HepG2 (cell line): ENCODE measurements around the gene OGG1. TPM values are rescaled to one million over a fixed set of nuclear protein-coding genes. Genes with fewer than 3 reads are reported as not detected.

Experiments used
- ARID4A ChIP-seq: sonication (generic); formaldehyde crosslinking; IDR thresholded peaks from 2 replicates; pipeline ENCODE4 v1.5.0; 2020; ENCODE audit warnings: mild to moderate bottlenecking, missing genetic modification reagents, borderline replicate concordance
- CREB1 ChIP-seq, 2 experiments: fragments of 450-650 bp in 1 of 2; IDR thresholded peaks; 2 replicates each; pipeline ENCODE4 v1.6.1; 2016 to 2017; ENCODE audit warnings: control low read depth in 1 of 2, mild to moderate bottlenecking in 1 of 2, missing compliant biosample characterization in 1 of 2, missing genetic modification characterization in 1 of 2
- CREM ChIP-seq, 2 experiments: sonication (generic) in 1 of 2; formaldehyde crosslinking in 1 of 2; IDR thresholded peaks; 2 replicates each; pipeline versions ENCODE4 v1.4.0 to v1.6.1; 2016 to 2020; ENCODE audit warnings: antibody characterized with exemption in 1 of 2, mild to moderate bottlenecking in 1 of 2, missing genetic modification reagents in 1 of 2
- ETV6 ChIP-seq: sonication (generic); formaldehyde crosslinking; conservative IDR thresholded peaks from 2 replicates; pipeline ENCODE4 v1.4.0; 2020; ENCODE audit warnings: missing genetic modification reagents
- FOSL2 ChIP-seq: sonication (generic); formaldehyde crosslinking; IDR thresholded peaks from 2 replicates; pipeline ENCODE4 v1.4.0; 2020; ENCODE audit warnings: missing genetic modification reagents
- HIVEP1 ChIP-seq: sonication (generic); formaldehyde crosslinking; IDR thresholded peaks from 2 replicates; pipeline ENCODE4 v1.4.0; 2020; ENCODE audit warnings: mild to moderate bottlenecking, missing genetic modification reagents
- MED1 ChIP-seq: sonication (generic); formaldehyde crosslinking; IDR thresholded peaks from 2 replicates; pipeline ENCODE4 v1.4.0; 2020; ENCODE audit warnings: missing genetic modification reagents
- NONO ChIP-seq, 2 experiments: fragments of 450-650 bp in 1 of 2; sonication (generic) in 1 of 2; formaldehyde crosslinking in 1 of 2; IDR thresholded peaks in 1 of 2; conservative IDR thresholded peaks in 1 of 2; 2 replicates each; pipeline versions ENCODE4 v1.6.1 to v1.8.0; 2017 to 2022; ENCODE audit warnings: mild to moderate bottlenecking in 1 of 2, missing genetic modification reagents in 1 of 2, moderate library complexity in 1 of 2
- PBX3 ChIP-seq: sonication (generic); formaldehyde crosslinking; IDR thresholded peaks from 2 replicates; pipeline ENCODE4 v1.8.1; 2023; ENCODE audit warnings: missing genetic modification reagents, inconsistent platforms, borderline replicate concordance
- RBFOX2 ChIP-seq: fragments of 200-400 bp; formaldehyde crosslinking; IDR thresholded peaks from 2 replicates; pipeline ENCODE4 v1.6.1; 2017; ENCODE audit warnings: low read depth, mild to moderate bottlenecking, low read length
- UBTF ChIP-seq: sonication (generic); formaldehyde crosslinking; IDR thresholded peaks from 2 replicates; pipeline ENCODE4 v1.4.0; 2020; ENCODE audit warnings: mild to moderate bottlenecking, missing genetic modification reagents
- USF2 ChIP-seq, 2 experiments: sonication (generic) in 1 of 2; formaldehyde crosslinking in 1 of 2; IDR thresholded peaks; 2 replicates each; pipeline versions ENCODE4 v1.5.1 to v1.6.1; 2011 to 2020; ENCODE audit warnings: borderline replicate concordance in 1 of 2, low read depth in 1 of 2, low read length in 1 of 2, mild to moderate bottlenecking in 1 of 2, missing genetic modification reagents in 1 of 2, moderate library complexity in 1 of 2
- ZNF138 ChIP-seq: sonication (generic); formaldehyde crosslinking; IDR thresholded peaks from 2 replicates; pipeline ENCODE4 v1.5.0; 2020; ENCODE audit warnings: mild to moderate bottlenecking, low read depth, missing genetic modification reagents
- ZNF3 ChIP-seq: IDR thresholded peaks from 2 replicates; pipeline ENCODE4 v1.7.0; 2017; ENCODE audit warnings: inconsistent platforms
- ZSCAN22 ChIP-seq: sonication (generic); formaldehyde crosslinking; IDR thresholded peaks from 2 replicates; pipeline ENCODE4 v1.4.0; 2020; ENCODE audit warnings: mild to moderate bottlenecking, missing genetic modification reagents
- polyA plus RNA-seq, 8 experiments: library from polyadenylated mRNA; depleted of rRNA in 3 of 8; stranded (reverse) in 7 of 8; unstranded in 1 of 8; fragments of >200 nt; fragmentation: Illumina TruSeq in 4 of 8; extraction: Trizol in 4 of 8; gene quantifications; 2 replicates each; pipeline versions ENCODE4 v1.2.1 to v1.2.3, GENCODE V29; 2011 to 2016; ENCODE audit warnings: low read depth in 4 of 8, missing spikeins in 1 of 8, mixed read lengths in 1 of 8; ENCODE audit not compliant: insufficient read depth in 1 of 8
- total RNA-seq, 5 experiments: library from RNA; depleted of rRNA; stranded (reverse); fragments of >200 nt; fragmentation: Illumina TruSeq; extraction: Trizol; gene quantifications; 2 replicates each; pipeline ENCODE4 v1.2.3, GENCODE V29; 2016; ENCODE audit warnings: low read depth in 1 of 5

The OGG1 gene
- total and polyA plus RNA-seq, 2 of the 13 experiments (the other 11 are each of a cell fraction or from before 2014, with no cell fraction given): 28.7 to 33.2 TPM

- no peak for TF ChIP-seq ZNF138 (CRISPR knock-in tag)
- TF ChIP-seq PBX3: no peak
- peak; percentile 64 for TF ChIP-seq CREM (IDR thresholded peaks at IDR 0.05)
- no peak; the same call in 1 of the 2 replicates for TF ChIP-seq CREM (CRISPR knock-in tag; IDR thresholded peaks at IDR 0.05)
- TF ChIP-seq ZNF3: no peak
- TF ChIP-seq NONO (IDR thresholded peaks at IDR 0.05): no peak
- TF ChIP-seq NONO (CRISPR knock-in tag; conservative IDR thresholded peaks at IDR 0.05): peak; percentile 86
- peak; percentile 89 for TF ChIP-seq ARID4A
- TF ChIP-seq ZSCAN22 (CRISPR knock-in tag): no peak
- no peak; the same call in 1 of the 2 replicates for TF ChIP-seq FOSL2 (CRISPR knock-in tag)
- no peak for TF ChIP-seq USF2 (IDR thresholded peaks at IDR 0.05; ENCODE audit: low read depth, low read length)
- TF ChIP-seq USF2 (CRISPR knock-in tag; IDR thresholded peaks at IDR 0.05; ENCODE audit: borderline replicate concordance): no peak; the same call in 1 of the 2 replicates
- TF ChIP-seq ETV6 (CRISPR knock-in tag): 0 out of 2 replicates have a peak, but pooled peaks have one; percentile 40
- TF ChIP-seq CREB1 (IDR thresholded peaks at IDR 0.05): no peak; the same call in 1 of the 2 replicates
- peak; percentile 34; the same call in 1 of the 2 replicates for TF ChIP-seq CREB1 (CRISPR knock-in tag; IDR thresholded peaks at IDR 0.05)
- peak; percentile 83 for TF ChIP-seq RBFOX2
- 0 out of 2 replicates have a peak, but pooled peaks have one; percentile 30 for TF ChIP-seq HIVEP1 (CRISPR knock-in tag)
- peak; percentile 71 for TF ChIP-seq UBTF (CRISPR knock-in tag)
- 0 out of 2 replicates have a peak, but pooled peaks have one; percentile 27 for TF ChIP-seq MED1 (CRISPR knock-in tag)
Measured at GRCh38 chr3:9731206-9732079, 18.3 kb upstream of the OGG1 start, which contains the start of gene BRPF1 (continued).
